ENCODE results near the gene GRB2.
A peak's percentile ranks its signal among the peaks of the same experiment; 100 is the strongest.
"Not testable (repeated sequence)": the region's sequence is repeated elsewhere in the genome, so short reads cannot be mapped to it uniquely, and the experiment has no call there.

The GRB2 gene

DNA sequence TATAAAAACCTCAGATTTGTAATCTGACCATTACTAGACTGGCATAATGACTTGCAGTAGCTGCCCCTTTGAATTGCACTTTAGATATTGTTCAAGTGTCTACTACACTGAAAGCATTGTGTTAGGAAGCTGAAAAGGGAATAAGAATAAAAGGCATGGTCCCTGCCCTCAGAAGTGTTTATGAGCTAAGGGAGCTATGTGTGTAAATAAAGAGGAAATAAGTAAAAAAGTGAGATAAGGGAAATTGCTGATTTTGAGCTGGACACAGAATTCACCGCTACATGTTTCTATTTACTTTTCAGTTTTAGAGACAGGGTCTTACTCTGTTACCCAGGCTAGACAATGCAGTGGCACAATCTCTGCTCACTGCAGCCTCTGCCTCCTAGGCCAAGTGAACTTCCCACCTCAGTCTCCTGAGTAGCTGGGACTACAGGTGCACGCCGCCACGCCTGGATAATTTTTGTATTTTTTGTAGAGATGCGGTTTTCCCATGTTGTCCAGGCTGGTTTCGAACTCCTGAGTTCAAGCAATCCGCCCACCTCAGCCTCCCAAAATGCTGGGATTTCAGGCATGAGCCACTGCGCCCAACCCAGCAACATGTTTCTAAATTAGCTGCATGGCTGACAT, 57.0 kb downstream of the GRB2 start:
- DNase-seq = no peak

DNA sequence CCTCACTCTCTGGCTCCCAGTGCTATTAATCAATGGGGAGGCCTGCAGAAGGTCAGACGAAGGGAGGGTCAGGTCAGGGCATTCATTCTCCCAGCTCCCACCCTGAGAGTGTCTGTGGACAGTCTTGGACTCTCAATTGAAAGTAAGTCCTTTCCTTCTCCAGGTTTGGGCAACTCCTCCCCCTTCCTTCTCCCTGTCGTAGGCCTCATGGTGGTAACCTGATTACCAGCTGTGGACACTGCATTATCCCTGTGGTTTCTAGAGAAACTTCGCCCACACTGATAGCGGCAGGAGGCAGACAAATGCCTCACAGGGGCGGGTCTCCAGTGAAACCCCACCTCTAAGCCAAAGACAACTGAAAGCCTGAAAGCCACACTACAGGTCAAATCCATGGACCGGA, 58.6 kb downstream of the GRB2 start:
- no peak for DNase-seq

DNA sequence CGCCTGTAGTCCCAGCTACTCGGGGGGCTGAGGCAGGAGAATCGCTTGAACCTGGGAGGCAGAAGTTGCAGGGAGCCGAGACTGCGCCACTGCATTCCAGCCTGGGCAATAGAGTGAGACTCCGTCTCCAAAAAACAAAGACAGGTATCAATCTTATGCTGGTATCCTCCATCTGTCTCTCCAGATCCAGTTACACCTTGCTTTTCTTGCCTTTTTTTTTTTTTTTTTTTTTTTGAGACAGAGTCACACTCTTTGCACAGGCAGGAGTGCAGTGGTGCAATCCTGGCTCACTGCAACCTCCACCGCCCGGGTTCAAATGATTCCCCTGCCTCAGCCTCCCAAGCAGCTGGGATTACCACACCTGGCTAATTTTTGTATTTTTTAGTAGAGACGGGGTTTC, 59.1 kb downstream of the GRB2 start:
- not testable (repeated sequence) for DNase-seq

DNA sequence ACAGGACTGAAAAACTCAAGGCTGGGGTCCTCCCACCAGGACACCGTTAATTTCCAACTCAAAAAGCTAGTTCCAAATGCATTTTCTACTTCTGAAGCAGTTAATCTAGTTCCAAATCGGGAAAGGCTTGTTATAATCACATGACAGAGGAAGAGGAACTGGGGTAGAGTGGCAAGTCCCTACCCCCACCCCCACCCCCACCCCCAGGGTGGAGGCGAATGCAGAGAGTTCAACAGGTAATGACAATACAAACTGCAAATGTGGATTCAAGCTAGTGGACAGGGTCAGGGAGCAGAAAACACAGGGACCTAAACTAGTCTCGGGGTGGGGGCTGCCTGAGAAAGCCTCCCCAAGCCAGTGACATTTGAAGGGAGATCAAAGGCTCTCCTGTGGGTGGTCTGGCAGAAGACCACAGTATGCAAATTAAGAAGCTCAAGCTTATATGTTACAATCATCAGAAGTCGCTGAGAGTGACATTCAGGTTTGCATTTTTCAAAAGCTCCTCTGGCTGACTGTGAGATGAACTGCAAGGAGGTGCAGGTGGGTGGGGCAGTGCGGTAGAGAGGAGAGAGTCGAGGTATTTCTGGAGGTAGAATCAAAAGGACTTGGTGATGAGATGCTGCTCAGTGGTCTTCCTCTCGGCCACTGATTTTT, 59.8 kb downstream of the GRB2 start:
- peak; percentile 39 to 59 for DNase-seq

DNA sequence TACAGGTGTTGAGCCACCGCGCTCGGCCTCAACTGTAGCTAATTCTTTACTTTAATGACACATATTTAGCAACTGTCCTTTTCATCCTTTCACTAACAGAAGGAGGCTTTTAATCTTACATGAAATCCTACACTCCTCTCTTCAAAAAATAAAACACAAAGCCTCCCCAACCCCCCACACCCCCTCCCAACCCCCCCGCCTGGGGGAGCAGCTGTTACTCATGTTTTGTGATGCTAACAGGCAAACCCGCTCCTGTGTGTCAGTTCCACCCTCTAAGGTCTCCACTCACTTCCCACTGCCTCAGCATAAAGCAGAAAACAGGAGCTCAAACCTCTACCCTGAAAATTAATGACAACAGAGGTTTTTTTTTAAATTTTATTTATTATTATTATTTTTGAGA, 60.8 kb downstream of the GRB2 start:
- DNase-seq = peak in 1 of 2 donors; percentile 19

DNA sequence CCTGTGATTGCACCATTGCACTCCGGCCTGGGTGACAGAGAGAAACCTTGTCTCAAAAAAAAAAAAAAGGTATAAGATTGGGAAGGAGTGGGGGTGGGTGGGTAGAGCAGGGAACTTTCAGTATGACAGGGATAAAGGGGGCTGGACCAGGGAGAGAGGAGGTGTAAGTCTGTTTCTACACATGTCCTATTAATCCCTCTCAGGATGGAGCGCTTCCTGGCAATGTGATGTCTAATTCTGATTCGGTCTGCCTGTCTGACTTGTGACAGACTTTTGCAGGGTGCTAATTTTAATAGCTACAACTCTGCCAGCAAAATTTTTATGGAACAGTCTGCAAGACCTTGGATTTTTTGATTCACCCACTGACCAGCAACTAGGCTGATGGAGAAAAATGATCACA, 62.5 kb downstream of the GRB2 start:
- DNase-seq = no peak

DNA sequence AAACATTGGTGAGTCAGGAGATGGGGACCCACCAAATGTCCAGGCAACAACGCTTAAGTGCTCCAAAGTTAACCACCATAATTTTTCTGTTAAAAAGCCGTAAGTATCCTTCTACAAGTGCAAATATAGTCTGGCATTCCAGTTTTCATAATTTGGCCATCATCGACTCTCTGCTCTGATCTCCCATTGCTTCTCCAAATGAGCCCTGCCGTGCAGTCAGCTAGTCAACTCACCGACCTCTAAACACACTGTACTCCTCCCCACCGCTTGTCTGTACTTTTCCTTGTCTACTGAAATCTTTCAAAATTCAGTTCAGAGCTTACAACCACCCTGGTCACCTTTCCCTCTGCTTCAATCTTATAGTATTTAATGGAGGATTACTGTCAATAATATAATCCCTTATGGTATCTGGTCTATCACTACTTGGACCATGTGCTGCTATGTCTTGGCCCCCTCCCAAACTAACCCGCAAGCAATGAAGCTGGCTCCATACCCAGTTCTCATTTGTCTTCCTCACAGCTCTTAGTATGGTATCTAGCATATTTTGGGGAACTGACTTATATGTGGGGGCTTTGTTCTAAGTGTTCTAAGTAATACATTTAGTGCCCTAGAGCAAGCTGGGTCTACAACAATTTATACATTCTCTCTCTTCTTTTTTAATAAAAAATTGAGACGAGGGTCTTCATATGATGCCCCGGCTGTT, 63.5 kb downstream of the GRB2 start:
- no peak for DNase-seq

DNA sequence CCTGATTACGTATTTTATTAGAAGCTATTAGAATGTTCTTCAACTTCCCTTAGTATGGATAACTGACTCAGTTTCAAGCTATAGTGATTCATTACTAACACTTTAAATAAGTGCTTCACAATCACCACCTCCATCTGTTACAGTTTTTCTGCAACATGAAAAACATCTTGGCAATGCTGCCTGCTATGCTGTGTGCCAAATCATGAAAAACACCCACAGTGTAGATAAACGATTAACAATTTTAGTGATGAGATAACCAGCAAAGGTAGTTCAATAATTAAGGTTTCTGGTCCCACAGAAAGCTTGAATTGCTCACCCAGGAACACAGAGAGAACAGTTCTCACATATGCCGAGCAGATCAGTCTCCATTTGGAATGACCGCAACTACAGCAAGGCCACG, 64.8 kb downstream of the GRB2 start:
- no peak for DNase-seq

DNA sequence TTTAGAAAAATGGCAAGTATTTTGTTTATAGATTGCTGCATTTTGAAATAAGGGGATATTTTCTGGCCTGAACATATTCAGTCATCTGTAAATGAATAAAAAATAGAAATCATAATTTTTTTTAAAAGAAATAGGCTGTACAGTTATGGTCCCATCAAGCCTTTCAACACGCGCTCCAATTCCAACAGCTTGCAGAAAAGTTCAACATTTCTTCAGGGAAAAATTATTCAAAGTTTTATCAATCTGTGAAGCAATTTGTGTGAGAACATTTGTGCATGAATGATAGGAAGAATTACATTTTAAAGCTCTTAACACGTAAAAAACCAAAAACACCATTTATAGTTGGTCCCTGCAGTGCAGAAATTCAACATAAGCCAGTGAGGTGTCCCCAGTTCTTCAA, 65.5 kb downstream of the GRB2 start:
- DNase-seq = no peak

DNA sequence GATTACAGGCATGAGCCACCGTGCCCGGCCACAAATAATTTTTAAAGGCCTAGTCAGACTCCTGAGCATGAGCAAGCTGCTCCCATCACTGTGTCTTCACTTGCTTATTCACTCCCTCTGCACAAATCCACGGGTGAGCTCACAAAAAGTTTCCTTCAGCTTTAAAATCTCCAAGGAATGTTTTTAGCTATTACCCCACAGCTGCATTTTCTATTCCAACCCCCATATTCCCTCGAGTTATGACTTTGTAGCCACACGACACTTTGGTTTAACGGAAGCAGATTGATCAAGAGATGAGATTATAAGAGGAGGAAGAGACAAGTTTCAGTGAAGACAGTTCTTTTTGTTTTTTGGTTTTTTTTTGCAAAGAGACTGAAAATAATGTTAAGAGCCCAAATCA, 67.1 kb downstream of the GRB2 start:
- peak in 1 of 2 donors; percentile 32 for DNase-seq

DNA sequence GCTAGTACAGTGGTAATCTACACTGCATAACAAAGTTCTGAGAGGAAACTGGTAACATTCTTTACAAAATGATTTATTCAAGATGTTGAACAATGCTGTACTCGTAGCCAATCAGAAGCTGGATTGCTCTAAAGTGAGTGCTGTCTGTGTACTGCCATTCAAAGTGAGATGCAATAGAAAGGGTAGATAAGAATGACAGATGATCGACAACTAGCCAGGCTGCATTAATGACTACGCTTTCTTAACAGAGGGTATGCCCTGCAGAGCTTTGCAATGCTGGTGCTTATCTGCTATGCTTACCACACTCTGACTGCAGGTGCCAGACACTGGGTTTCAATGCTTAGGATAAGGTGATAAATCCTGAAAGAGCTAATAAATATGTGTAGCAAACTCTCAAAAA, 70.2 kb downstream of the GRB2 start:
- DNase-seq = no peak

DNA sequence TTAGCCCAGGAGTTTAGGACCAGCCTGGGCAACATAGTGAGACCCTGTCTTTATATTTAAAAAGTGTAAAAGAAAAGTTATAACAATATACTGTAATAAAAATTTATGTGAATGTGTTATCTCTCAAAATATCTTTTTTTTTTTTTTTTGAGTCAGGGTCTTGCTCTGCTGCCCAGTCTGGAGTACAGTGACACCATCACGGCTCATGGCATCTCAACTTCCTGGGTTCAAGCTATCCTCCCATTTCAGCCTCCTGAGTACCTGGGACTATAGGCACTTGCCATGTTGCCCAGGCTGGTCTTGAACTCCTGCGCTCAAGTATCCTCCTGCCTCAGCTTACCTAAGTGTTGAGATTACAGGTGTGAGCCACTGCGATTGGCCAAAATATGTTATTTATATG, 70.8 kb downstream of the GRB2 start:
- no peak for DNase-seq

DNA sequence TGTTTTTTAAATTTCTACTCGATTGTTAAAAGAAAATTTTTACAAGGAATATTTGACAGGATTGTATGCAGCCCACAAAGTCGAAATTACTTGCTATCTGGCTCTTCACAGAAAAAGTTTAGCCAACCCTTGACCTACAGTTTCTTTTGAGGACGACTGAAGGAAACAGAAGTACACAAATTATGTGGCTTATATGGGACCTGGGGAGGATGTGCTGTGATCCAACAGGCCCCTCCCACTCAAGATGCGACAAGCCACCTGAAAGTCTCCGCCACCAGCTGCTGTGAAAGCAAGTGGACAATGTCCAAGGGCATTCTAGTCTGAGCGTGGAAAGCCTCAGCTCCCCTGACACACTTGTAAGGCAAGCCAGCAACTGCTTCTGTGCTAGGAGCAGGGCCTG, 73.8 kb downstream of the GRB2 start:
- no peak for DNase-seq

DNA sequence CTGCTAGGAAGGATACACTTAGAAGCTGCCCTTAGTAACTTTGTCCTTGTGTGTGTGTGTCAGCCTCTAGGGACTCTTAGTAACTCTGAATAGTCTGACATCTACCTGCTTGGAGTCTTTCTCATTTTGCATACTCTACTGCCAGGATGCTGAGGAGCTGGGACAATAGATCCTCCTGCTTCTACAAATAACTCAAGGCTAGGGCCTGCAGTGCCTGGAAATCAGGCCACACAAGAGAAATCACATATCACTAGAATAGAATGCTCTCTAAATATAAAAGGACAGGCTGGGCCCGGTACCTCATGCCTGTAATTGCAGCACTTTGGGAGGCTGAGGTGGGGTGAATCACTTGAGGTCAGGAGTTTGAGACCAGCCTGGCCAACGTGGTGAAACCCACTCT, 77.7 kb downstream of the GRB2 start:
- no peak for DNase-seq

DNA sequence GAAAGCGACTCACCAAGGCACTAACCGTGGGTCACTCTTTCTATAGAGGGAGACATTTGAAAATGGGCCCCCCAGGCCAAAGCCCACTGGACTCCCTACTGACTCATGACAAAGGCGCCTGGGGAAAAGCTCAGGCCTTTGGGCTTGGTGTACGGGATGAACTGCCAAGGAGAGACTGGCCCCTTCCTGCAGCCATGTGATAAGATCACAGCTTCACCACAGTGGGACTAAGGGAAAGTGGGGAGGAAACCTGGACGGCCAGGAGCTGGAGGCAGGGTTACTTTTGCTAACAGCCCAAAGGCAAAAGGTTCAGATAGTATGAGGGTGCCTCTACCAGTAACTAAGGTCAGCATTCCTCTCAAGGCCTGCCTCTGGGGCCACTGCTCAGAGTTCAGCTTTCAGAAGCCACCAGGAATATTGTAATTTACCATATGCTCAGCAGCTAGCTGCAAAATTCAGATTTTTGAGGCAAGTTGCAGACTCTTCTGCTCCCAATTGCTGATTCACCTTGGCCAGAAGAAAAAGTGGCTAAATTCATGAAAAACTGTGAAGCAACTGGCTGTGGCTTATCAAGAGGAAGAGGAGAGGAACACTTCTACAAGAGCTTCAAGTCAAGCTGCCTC, 79.1 kb downstream of the GRB2 start:
- DNase-seq = no peak

DNA sequence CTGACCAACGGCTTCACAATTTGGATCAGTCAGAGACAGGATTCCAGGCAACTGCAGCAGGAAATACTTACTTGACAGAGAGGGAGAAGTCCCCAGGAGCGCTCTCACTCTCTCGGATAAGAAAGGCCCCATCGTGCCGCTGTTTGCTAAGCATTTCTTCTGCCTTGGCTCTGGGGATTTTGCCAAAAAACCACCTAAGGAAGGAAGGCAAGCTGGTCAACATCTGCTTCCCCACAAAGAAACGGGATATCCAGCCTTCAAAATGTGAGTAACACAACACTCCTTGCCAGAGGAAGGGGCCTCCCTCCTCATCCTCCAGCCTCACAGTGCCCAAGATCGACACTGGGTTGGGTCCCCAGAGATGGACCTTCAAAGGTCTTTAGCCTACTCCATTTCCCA, 79.7 kb downstream of the GRB2 start:
- DNase-seq = no peak

DNA sequence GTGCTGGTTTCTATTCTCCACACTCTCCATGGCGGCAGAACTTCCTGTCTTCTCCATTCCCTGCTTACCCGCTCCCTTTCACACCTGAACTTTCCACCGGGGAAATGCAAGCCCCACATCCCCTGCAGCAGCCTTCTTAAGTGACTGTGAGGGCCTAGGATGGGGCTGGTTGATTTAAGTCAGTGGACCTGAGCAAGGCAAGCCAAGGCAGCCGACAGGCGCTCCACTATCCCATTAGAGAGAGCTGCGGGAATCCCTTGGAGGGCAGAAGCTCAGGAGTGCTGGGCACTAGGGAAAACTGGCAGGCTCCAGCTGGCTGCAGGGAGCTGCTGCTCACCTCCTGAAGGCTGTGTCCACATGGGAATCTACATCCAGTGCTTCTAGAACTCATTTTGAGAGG, 80.1 kb downstream of the GRB2 start:
- DNase-seq = no peak

DNA sequence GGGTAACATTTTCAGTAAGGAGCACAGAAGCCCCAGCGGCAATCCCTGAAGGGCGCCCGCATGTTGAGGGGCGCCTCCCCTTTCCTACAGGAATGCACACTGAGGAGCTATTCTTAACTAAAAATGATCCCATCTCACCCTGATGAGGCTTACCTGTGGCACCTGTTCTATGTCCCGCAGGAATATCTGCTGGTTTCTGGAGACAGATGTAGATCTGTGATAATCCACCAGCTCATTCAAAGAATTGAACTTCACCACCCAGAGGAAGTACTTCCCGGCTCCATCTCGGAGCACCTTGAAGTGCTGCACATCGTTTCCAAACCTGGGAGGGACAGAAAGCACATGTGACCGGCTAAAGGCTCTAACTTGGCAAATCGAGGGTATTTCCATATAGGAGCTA, 84.0 kb downstream of the GRB2 start:
- no peak for DNase-seq

DNA sequence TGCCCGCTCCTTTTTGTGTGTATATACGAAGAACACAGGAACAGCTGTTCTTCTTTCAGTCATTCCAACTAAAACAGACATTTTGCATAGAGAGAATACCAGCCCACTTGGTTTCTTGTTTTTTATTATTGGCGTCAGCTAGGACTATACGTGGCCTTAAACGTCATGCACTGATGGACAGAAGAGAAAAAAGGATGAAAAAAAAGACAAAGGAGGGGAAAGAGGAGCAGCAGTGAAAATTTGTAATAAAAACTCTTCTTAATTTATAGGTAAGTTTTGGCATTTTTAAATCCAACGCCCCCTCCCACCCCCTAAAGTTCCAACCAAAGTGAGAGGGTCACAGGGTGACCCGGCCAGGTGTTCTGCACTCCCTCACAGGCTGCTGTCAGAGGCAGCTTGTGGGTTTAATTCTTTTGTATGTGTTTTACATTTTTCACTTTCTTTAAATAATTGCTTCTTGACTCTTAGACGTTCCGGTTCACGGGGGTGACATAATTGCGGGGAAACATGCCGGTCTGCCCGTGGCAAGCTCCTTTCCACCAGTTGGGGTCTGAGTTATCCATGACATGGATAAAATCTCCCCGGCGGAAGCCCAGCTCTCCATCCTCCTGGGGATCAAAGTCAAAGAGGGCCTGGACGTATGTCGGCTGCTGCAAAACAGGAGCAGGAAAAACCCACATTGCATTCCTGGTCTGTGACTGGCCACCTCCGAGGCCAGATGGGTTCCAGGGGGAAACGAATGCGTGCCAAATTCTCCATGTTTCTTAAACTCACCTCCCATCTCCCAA, 85.4 kb downstream of the GRB2 start:
- no peak for DNase-seq

DNA sequence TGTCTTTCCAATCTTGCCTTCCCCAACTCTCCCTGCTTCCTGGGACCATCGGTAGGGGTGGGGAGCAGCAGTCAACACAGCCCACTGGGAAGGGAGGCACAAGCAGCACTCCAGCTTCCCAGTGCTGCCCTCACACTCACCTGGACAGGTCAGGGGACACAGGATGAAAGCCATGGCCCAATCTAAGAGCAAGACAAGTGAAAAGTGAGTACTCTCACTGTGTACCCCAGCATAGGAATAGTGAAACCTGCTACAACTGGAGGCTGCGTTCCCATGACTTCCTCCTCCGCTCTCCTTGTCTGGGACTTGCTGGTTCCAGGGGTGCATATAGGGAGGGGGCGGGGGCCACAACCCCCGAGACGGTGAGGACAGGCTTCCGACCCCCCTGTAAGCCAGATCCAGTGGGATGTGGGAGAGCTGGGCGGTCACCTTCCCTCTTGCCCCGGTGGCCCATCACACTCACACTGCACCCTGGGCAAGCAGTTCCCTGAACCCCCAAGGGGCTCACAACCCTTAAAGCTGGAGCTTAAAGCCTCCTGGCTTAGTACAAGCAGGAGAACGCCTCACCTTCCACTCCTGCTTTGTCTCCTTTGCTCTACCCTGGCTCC, 86.8 kb downstream of the GRB2 start:
- DNase-seq = no peak

DNA sequence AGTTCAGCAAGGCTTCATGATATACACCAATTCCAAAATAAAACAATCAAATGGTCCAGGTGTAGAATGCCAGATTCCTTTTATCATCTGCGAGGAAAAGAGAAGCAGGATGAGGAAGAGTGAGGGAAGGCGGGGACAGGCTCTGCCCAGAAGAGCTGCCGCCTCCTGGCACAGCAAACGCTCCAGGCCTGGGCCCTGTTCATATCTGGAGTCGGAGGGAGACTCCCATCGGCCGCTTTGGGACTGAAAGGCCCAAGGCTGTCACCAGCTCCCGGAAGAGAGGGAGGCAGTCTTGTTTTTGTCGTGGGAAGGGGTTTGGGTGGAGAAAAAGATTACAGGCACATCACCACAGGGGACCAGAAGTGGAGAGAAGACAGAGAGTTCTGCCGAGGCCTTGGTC, 87.3 kb downstream of the GRB2 start:
- no peak for DNase-seq

DNA sequence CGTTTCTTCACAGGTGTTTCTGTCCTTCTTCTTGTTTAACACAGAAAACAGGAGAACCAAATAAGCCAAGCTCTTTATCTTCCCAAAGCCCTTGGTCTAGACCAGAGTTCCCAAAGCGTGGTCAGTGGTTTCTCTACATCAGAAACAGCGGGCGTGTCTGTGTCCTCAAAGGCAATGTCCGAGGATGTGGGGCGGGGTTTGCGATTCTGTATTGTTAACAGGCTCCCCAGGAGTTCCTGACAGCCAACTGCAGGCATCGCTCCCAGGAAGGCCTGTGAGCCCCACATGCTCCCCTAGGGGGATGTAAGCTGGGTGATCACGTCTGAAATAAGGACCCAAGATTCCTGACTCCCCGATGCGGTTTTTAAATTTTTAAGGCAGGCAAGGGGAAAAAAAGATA, 87.8 kb downstream of the GRB2 start:
- DNase-seq = no peak

DNA sequence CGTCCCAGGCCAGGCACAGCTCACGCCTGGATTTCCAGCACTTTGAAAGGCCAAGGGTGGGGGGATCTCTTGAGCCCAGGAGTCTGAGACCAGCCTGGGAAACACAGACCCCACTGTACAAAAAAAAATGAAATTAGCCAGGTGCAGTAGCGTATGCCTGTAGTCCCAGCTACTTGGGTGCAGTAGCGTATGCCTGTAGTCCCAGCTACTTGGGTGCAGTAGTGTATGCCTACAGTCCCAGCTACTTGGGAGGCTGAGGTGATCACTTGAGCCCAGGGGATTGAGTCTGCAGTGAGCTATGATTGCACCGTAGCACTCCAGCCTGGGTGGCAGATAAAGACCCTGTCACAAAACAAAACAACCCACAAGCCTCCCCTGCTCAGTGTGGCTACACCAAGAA, 89.2 kb downstream of the GRB2 start:
- DNase-seq = no peak

Data from CD4-positive, alpha-beta T cell treated with Interferon alpha-2 for 1 hour (primary cell).